Activated CD8-positive, alpha-beta memory T cell treated with anti-CD3 and anti-CD28 coated beads for 36 hours (primary cell): ENCODE results near the gene NUCB1. TPM values are rescaled to one million over a fixed set of nuclear protein-coding genes. Genes with fewer than 3 reads are reported as not detected.

Experiments
- CTCF ChIA-PET: fragments of 350-600 bp; sonication (Branson Sonifier 250); formaldehyde crosslinking; loops from one replicate; lab custom pipeline; 2021; ENCODE audit warnings: antibody characterized with exemption; lab: Charles Lee
- POLR2A ChIA-PET: fragments of 350-600 bp; sonication (Branson Sonifier 250); formaldehyde crosslinking; loops from one replicate; lab custom pipeline; 2021; ENCODE audit warnings: antibody characterized with exemption; lab: Charles Lee
- total RNA-seq, 2 experiments: library from RNA; stranded (reverse); gene quantifications; one replicate each; pipeline ENCODE4 v1.2.3, GENCODE V29; 2021

Gene NUCB1
- total RNA-seq, 2 experiments from 2014 or later, result 89.2 to 89.5 TPM

DNA sequence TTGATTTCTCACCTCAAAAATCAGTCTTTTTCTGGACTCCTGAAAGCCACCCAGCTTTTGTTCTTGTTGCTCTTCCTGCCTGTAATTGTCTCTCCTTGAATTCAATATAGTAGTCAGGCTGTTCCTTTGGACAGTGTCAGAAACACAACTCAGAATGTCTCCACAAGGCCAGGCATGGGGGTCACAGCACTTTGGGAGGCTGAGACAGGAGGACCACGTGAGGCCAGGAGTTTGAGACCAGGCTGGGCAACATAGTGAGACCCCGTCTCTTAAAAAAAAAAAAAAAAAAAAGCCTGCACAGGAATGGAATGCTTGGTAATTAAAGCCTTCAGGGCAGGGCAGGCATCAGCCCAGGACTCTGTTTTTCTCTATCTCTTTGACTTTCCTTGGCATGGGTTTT lies 45.7 kb downstream of the NUCB1 start:
- CTCF ChIA-PET, result no interaction called here
- POLR2A ChIA-PET, result no interaction called here

DNA sequence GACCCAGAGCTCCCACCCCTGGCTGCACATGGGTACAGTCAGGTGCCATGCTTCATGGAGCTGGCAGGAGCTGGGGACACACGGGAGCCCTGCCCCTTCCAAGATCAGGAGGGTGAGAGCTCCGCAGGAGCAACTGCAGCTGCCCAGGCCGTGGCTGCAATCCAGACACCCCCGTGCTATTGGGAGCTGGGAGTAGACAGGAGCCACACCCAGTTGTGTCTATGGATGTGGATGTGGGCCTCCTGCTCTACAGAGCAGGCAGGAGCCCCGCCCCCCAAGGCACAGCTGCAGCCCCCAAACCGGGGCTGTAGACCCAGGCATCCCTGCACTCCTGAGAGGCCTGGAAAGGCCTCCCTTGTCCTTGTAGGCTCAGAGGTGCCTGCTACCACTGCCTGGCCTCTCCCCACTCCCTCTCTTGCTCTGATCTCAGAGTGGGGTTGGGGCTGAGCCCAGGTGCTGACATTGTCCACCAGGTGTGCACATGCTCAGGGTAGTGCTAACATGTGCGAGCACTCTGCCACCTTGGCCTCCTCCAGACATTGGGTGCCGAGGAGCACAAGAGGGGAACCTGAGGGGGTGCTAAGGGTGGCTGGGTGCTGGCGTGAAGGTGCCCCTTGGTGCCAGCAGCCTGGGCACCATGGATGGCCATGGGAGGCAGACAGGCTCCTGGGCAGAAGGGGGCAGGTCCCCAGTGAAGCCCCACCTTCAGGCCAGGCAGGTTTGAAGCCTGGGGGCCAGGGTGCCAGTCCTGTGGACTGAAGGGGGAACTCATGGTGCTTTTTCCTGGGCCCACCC lies 46.5 kb downstream of the NUCB1 start:
- POLR2A ChIA-PET, result no interaction called here
- CTCF ChIA-PET, result no interaction called here

DNA sequence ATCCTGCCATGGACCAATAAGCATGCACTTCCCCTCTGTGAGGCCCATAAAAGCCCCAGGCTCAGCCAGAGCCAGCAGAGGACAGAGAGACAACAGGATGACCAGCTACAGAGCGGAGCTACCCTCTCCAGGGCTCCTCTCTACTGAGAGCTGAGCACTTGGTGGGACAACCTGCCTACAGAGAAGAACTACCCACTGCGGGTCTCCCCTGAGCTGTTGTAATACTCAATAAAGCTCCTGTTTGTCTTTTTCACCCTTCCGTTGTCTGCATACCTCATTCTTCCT lies 47.1 kb downstream of the NUCB1 start:
- ChIA-PET CTCF (no interaction called here), POLR2A (no interaction called here)

DNA sequence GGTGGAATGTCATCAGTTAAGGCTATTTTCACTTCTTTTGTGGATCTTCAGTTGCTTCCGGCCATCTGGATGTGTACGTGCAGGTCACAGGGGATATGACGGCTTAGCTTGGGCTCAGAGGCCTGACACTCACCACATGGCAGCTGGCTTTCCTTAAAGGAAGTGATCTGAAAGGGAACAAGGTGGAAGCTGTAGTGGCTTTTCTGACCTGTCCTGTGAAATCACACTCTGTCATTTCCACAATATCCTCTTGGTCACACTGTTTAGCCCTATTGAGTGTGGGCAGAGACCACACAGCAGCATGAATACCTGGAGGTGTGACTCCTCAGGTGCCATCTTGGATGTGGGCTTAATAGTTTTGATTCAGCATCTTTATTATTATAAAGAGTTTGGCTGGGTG lies 50.0 kb downstream of the NUCB1 start:
- ChIA-PET POLR2A (no interaction called here), CTCF (no interaction called here)

DNA sequence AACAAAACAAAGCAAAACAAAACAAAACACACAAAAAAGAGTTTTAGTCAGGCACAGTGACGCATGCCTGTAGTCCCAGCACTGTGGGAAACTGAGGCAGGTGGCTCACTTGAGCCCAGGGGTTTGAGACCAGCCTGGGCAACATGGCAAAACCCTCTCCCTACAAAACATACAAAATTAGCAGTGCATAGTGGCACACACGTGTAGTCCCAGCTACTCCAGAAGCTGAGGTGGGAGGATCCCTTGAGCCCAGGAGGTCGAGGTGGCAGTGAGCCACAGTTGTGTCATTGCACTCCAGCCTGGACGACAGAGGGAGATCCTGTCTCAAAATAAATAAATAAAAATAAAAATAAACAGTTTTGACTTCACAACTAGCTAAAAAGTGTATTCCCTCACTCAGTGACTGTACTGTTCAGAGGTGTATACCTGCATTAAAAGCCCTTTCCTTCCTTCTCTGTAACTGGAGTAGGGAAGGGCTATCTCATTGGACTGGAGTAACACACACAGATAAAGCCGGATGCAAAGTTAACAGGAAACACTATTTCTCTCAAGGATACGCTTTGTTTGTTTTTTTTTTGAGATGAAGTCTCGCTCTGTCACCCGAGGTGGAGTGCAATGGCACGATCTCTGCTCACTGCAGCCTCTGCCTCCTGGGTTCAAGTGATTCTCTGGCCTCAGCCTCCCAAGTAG lies 50.9 kb downstream of the NUCB1 start:
- ChIA-PET CTCF (no interaction called here), POLR2A (no interaction called here)

DNA sequence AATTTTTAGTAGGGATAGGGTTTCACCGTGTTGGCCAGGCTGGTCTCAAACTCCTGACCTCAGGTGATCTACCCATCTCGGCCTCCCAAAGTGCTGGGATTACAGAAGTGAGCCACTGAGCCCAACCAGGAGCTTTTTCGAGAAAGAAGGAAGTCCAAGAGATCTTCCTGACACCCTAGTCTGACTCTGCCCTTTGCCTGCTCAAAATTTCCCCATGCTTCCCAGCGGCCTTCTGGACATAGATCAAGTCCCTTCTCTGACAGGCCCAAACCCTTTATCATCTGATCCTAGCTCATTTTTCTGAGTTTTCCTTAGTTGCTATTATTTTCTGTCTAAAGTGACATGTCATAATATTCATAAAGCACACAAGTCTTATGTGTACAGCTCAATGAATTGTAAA lies 53.0 kb downstream of the NUCB1 start:
- ChIA-PET POLR2A (no interaction called here), CTCF (interaction anchor here (0.7 to 1.5 kb wide), 4 partner anchors 18 to 110 kb away, joined by 3 to 5 read pairs (median 3); partner anchors contain the start of genes GYS1 and RUVBL2)

DNA sequence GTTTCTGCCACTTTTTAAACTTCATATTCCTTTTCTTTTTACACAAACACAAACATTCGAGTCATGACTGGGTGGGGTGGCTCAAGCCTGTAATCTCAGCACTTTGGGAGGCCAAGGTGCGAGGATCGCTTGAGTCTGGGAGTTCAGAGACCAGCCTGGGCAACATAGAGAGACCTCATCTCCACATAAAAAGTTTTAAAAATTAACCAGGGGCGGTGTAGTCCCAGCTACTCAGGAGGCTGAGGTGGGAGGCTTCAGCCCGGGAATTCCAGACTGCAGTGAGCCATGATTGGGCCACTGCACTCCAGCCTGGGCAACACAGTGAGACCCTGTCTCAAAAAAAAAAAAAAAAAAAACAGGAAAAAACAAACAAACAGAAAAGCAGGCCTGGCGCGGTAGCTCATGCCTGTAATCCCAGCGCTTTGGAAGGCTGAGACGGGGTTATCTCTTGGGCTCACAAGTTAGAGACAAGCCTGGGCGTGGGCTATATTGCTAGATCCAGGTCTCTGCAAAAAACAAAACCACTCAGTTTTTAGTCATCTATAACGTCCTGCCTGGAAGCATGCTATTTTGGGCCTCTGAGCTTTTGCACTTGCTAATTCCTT lies 54.0 kb downstream of the NUCB1 start:
- POLR2A ChIA-PET, result interaction anchor here (0.5 to 2.2 kb wide), 6 partner anchors 10 to 39 kb away, joined by 3 to 6 read pairs (median 4); partner anchors contain the start of genes FTL, GYS1 and RUVBL2
- CTCF ChIA-PET, result interaction anchor here (1.0 to 1.5 kb wide), 3 partner anchors 16 to 111 kb away, joined by 3 to 5 read pairs (median 5); partner anchors contain the start of genes GYS1 and RUVBL2

DNA sequence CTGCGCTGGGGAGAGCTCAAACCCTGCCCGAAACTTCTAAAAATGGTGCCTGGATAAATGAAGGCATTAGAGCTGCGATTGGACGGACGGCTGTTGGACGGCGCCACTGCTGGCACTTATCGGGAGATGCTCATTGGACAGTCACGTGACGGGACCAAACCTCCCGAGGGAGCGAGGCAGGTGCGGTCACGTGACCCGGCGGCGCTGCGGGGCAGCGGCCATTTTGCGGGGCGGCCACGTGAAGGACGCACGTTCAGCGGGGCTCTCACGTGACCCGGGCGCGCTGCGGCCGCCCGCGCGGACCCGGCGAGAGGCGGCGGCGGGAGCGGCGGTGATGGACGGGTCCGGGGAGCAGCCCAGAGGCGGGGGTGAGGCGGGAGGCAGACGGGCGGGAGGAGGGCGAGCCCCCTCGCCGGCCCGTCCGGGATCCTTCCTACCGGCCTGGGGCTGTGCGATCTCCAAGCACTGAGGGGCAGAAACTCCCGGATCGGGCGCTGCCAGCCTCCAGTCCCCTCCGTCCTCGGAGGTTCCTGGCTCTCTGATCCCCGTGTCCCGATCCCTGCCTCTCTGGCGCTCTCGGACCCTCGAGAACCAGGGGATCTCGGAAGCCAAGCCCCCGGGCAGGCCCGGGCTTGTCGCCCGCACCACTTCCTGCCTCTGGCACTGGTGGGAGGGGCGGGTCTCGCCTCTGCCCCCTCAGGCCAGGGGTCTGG lies 54.6 kb downstream of the NUCB1 start, which contains the start of gene BAX:
TSS of gene BAX (plus strand) at position 281 of the 713 bp plus-strand sequence. CDS start at position 335, 54 bp downstream.
- POLR2A ChIA-PET, result interaction anchor here (0.5 to 2.2 kb wide), 7 partner anchors 9 to 38 kb away, joined by 3 to 6 read pairs (median 4); partner anchors contain the start of genes FTL, GYS1 and RUVBL2
- CTCF ChIA-PET, result interaction anchor here (1.0 to 1.5 kb wide), 2 partner anchors 16 to 39 kb away, joined by 5 read pairs; partner anchors contain the start of genes GYS1 and RUVBL2

DNA sequence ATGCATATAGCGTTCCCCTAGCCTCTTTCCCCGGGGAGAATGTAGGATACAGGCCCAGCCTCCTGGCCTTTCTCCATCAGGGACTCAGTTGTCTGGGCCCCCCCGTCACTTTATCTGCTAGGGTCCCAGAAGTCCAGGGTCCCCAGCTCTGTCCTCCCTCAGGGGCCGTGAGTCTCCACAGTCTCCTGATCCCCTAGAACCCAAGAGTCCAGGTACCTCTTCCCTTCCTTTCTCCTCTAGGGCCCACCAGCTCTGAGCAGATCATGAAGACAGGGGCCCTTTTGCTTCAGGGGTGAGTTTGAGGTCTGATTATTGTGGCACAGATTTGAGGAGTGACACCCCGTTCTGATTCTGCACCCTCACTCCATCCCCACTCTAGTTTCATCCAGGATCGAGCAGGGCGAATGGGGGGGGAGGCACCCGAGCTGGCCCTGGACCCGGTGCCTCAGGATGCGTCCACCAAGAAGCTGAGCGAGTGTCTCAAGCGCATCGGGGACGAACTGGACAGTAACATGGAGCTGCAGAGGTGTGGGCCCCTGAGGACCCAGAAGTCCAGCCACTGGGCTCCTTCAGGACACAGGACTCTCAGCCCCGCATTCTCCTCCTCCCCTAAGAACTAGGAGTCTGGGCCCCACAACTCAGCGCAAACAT lies 55.3 kb downstream of the NUCB1 start:
- ChIA-PET CTCF (no interaction called here), POLR2A (interaction anchor here (1.0 to 2.2 kb wide), 3 partner anchors 9 to 38 kb away, joined by 4 to 6 read pairs (median 4); partner anchors contain the start of genes FTL, GYS1 and RUVBL2)

DNA sequence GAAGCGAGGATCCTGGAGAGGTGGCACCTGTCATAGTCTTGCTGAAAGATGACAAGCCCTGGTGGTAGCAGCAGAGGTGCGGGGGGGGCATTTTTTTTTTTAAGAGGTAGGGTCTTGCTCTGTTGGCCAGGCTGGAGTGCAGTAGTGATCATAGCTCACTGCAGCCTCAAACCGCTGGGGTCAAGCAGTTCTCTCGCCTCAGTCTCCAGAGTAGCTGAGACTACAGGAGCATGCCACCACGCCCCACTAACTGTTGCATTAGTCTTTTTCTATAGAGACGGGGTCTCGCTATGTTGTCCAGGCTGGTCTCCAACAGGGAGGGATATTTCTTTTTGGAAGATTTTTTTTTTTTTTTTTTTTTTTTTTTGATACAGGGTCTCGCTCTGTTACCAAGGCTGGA lies 57.9 kb downstream of the NUCB1 start:
- POLR2A ChIA-PET, result interaction anchor here (0.7 kb wide), 2 partner anchors 23 to 626 kb away, joined by 4 to 10 read pairs; no protein-coding TSS in a partner anchor
- CTCF ChIA-PET, result interaction anchor here (2.3 kb wide), 1 partner anchor 13 kb away, joined by 7 read pairs; no protein-coding TSS in a partner anchor

DNA sequence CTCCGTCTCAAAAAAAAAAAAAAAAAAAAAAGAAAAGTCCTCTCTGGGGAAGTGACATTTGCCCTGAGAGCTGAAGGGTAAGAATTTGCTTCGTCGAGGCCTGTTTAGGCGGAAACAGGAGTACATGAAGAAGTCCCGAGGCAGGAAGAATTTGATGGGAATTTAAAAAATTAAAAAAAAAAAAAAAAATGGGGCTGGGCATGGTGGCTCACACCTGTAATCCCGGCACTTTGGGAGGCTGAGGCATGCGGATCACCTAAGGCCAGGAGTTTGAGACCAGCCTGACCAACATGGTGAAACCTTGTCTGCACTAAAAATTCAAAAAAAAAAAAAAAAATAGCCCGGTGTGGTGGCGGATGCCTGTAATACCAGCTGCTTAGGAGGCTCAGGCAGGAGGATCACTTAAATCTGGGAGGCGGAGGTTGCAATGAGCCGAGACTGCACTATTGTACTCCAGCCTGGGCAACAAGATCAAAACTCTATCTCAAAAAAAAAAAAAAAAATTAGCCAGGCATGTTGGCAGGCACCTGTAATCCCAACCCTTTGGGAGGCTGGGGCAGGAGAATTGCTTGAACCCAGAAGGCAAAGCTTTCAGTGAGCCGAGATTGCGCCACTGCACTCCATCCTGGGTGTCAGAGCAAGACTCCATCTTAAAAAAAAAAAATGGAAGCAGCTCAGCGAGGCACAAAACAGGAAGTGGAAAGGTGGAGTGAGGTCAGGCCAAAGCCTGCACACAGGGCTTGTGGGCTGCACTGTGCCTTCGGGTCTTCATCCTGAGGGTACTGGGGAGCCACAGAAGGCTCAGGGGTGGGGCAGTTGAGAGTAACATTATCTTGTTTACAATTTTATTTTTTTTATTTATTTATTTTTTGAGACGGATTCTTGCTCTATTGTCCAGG lies 59.5 kb downstream of the NUCB1 start:
- CTCF ChIA-PET, result interaction anchor here (0.7 to 2.3 kb wide), 5 partner anchors 11 to 164 kb away, joined by 3 to 7 read pairs (median 5); no protein-coding TSS in a partner anchor
- POLR2A ChIA-PET, result interaction anchor here (0.5 to 0.6 kb wide), 3 partner anchors 33 to 101 kb away, joined by 3 to 4 read pairs (median 3); no protein-coding TSS in a partner anchor

DNA sequence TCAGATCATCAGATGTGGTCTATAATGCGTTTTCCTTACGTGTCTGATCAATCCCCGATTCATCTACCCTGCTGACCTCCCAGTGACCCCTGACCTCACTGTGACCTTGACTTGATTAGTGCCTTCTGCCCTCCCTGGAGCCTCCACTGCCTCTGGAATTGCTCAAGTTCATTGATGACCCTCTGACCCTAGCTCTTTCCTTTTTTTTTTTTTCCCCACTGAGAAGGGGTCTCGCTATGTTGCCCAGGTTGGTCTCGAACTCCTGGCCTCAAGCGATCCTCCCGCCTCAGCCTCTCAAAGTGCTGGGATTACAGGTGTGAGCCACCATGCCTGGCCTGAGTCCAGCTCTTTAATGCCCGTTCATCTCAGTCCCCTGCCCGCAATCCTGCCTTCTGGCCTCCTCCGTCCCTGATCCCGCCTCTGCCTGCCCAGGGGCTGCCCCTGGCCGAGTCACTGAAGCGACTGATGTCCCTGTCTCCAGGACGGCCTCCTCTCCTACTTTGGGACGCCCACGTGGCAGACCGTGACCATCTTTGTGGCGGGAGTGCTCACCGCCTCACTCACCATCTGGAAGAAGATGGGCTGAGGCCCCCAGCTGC lies 61.0 kb downstream of the NUCB1 start:
- ChIA-PET POLR2A (interaction anchor here (1.5 kb wide), 1 partner anchor 32 kb away, joined by 7 read pairs; the partner anchor contains the start of genes GYS1 and RUVBL2), CTCF (interaction anchor here (0.8 to 0.9 kb wide), 2 partner anchors 10 kb away, joined by 3 read pairs; no protein-coding TSS in a partner anchor)

DNA sequence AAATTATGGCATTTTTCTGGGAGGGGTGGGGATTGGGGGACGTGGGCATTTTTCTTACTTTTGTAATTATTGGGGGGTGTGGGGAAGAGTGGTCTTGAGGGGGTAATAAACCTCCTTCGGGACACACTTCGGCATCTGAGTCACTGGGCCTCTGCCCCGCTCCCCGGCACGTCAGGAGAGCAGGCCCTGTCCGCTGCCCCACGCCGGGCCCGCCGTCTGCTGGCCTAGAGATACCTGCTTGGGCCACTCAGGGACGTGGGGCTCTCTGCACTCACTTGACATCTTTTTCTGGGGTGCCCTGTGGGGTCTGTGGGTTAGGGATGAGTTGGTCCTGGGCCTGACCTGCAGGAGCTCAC lies 61.5 kb downstream of the NUCB1 start:
- ChIA-PET CTCF (interaction anchor here (0.7 to 1.0 kb wide), 4 partner anchors 9 to 166 kb away, joined by 3 read pairs; no protein-coding TSS in a partner anchor), POLR2A (interaction anchor here (1.5 kb wide), 1 partner anchor 32 kb away, joined by 7 read pairs; the partner anchor contains the start of genes GYS1 and RUVBL2)

DNA sequence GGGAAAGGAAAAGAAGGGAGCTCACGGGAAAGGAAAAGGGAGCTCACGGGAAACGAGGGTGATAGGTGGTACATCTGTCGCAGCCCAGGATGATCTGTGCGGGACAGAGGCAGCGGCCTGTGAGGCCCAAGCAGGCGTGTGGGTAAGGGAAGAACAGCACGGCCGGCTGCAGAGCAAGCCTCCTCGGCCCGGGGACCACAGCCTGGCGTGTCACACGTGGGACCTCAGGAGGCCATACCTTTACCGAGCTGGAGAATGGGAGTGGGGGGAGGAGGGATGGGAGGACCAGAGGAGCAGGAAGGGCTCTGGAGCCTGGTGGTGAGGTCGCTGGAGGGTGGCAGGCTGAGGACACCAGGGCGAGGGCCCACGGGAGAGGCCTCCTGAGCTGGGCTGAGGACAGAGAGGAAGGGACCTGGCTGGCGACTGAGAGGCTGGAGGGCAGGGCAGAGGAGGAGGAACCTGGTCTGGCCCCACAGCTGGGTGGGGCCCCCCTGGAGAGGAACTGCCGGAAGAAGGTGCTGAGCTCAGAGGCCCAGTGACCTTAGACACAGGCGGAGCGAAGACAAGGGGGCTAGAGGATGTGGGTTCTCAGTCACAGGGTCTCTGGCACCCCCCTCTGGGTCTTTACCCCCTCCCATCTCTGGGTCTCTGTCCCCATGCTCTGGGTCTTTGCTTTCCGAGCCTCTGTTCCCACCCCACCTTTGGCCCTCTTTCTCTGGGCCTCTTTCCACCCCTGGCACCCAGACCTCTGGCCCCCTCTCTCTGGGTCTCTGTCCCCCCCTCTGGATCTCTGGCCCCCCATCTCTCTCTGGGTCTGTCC lies 62.1 kb downstream of the NUCB1 start:
- CTCF ChIA-PET, result interaction anchor here (0.7 to 1.0 kb wide), 3 partner anchors 8 to 167 kb away, joined by 3 read pairs; no protein-coding TSS in a partner anchor
- POLR2A ChIA-PET, result interaction anchor here (0.5 to 1.5 kb wide), 4 partner anchors 14 to 90 kb away, joined by 3 to 7 read pairs (median 5); partner anchors contain the start of genes GYS1, PPP1R15A and RUVBL2

DNA sequence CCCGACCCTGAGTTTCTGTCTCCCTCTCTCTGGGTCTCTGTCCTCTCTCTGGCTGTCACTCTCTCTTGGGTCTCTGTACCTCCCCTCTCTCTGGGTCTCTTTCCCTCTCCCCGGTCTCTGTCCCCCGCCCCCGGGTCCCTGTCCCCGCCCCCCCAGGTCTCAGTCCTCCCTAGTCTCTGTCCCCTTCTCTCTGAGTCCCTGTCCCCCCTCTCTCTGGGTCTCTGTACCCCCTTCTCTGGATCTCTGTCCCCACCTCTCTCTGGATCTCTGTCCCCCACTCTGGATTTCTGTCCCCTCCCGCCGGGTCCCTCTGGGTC lies 62.7 kb downstream of the NUCB1 start:
- POLR2A ChIA-PET, result interaction anchor here (0.9 to 1.5 kb wide), 2 partner anchors 31 to 91 kb away, joined by 3 to 7 read pairs; partner anchors contain the start of genes GYS1, PPP1R15A and RUVBL2
- CTCF ChIA-PET, result interaction anchor here (0.9 to 1.0 kb wide), 2 partner anchors 8 to 67 kb away, joined by 3 read pairs; no protein-coding TSS in a partner anchor
